NCI-H2029 treated with DMSO at 0.1 percent for 48 hours (cell line): ENCODE results near the gene GRIN2D.

Source experiments
- DNase-seq: peaks from one replicate; lab custom pipeline; 2025; lab: John Stamatoyannopoulos, UW

The GRIN2D gene

GRCh38 chr19:48442116-48443035 is 48.9 kb downstream of the GRIN2D start:
- DNase-seq: no peak

GRCh38 chr19:48443256-48443655 is 49.8 kb downstream of the GRIN2D start:
- DNase-seq: no peak
